ENCODE measurements around the gene DLG5.

Gene DLG5

GRCh38 chr10:77961668-77962067 is 35.1 kb upstream of the DLG5 start:
- no peak for TF ChIP-seq CTCF (IDR thresholded peaks at IDR 0.05; ENCODE audit: extremely low read depth, missing control alignments)

DNA sequence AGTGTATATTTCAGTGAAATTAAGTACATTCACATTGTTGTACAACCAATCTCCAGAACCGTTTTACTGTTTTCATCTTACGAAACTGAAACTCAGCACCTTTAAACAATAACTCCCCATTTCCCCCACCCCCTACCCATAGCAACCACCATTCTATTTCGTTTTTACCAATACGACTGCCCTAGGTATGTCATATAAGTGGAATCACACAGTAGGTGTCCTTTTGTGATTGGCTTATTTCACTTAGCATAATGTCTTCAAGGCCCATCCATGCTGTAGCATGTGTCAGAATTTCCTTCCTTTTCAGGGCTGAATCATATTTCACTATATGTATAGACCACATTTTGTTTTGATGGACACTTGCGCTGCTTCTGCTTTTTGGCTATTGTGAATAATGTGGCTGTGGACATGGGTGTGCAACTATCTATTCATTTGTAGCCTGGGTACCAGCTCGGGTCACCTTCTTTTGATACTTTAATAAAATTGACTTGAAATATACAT is 34.3 kb upstream of the DLG5 start:
- no peak for DNase-seq (ENCODE audit: low spot score)
- TF ChIP-seq CTCF (IDR thresholded peaks at IDR 0.05; ENCODE audit: extremely low read depth, missing control alignments), result no peak

More at GRCh38 chr10:77961668-77962067, 35.1 kb upstream of the DLG5 start:
- DNase-seq (ENCODE audit: low spot score), result no peak

GRCh38 chr10:77959887-77960455 is 33.4 kb upstream of the DLG5 start:
- no peak for TF ChIP-seq CTCF (IDR thresholded peaks at IDR 0.05; ENCODE audit: extremely low read depth, missing control alignments)
- no peak for DNase-seq (ENCODE audit: low spot score)

DNA sequence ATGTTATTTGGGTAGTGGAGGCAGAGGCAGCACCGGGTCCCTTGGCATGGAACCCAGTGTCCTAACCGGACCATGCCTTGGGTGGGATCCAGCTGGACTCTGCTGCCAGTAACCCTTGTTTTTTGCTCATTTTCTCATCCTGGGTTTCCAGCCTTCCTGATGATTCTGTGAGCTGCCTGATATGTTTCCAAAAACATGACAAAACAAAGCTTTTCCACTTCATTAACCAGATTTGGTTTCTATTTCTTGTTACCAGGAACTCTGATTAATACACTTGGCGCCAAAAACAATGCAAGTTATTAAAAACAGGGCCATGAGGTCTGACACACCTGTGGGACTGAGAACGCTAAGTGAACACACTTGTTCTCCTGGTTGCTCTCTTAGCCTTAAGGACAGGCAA is 32.8 kb upstream of the DLG5 start:
- DNase-seq (ENCODE audit: low spot score), result no peak
- no peak for TF ChIP-seq CTCF (IDR thresholded peaks at IDR 0.05; ENCODE audit: extremely low read depth, missing control alignments)

- no peak for DNase-seq (ENCODE audit: low spot score)
- TF ChIP-seq CTCF (IDR thresholded peaks at IDR 0.05; ENCODE audit: extremely low read depth, missing control alignments), result no peak
These were observed 28.6 kb upstream of the DLG5 start for GRCh38 chr10:77955136-77955535.

DNA sequence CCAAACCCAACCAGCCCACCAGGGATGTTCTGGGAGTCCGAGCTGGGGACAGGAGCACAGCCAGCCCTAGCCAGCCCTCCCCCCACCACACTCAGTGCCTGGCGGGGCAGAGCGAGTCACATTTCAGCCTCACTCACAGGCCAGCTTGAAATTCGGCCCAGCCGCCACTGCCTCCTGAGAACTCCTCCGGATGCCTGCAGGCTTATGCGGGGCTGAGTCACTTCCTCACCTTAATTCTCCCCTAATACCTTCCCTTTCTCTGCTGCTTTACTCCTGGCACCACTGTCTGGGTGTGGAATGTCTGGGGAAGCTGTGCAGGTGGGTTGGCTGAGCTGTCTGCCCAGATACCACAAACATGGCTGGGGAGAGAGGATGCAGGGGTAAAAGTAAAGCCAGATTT is 22.6 kb upstream of the DLG5 start:
- TF ChIP-seq CTCF (IDR thresholded peaks at IDR 0.05; ENCODE audit: extremely low read depth, missing control alignments), result no peak
- no peak for DNase-seq (ENCODE audit: low spot score)

- no peak for DNase-seq (ENCODE audit: low spot score)
- TF ChIP-seq CTCF (IDR thresholded peaks at IDR 0.05; ENCODE audit: extremely low read depth, missing control alignments), result no peak
These were observed 19.5 kb upstream of the DLG5 start for GRCh38 chr10:77946084-77946483.
